Caco-2 (cell line): Measurements from ENCODE around the gene GMPS. TPM values are rescaled to one million over a fixed set of nuclear protein-coding genes. Genes with fewer than 3 reads are reported as not detected.

ENCODE experiments used
- BruUV-seq: library from RNA; stranded (reverse); fragments of 400-500 nt; replicated peaks from 2 replicates; lab custom pipeline; 2021; lab: Mats Ljungman, UMichigan
- CTCF ChIA-PET: fragments of 300-600 bp; sonication (Branson Sonifier 250); formaldehyde crosslinking; loops from one replicate; lab custom pipeline; 2022; ENCODE audit warnings: antibody characterized with exemption; lab: Charles Lee
- POLR2A ChIA-PET: fragments of 300-600 bp; sonication (Branson Sonifier 250); formaldehyde crosslinking; loops from one replicate; lab custom pipeline; 2022; ENCODE audit warnings: antibody characterized with exemption; lab: Charles Lee
- DNase-seq, 2 experiments: peaks; one replicate each; pipeline versions ENCODE4 v3.0.0 to v3.0.0-alpha.2; 2020 to 2022
- H3K27me3 ChIP-seq: replicated peaks from 2 replicates; pipeline ENCODE4 v1.6.0; 2011; ENCODE audit warnings: low read length; ENCODE audit not compliant: control insufficient read depth, insufficient read depth
- H3K36me3 ChIP-seq: 2 replicates; pipeline ENCODE4 v1.5.1; 2011; ENCODE audit warnings: low read length; ENCODE audit not compliant: control insufficient read depth, insufficient read depth
- H3K4me1 ChIP-seq: fragments of 250-450 bp; sonication (Bioruptor Pico); 2 replicates; pipeline ENCODE4 v1.5.1; 2020; ENCODE audit warnings: mild to moderate bottlenecking
- H3K4me3 ChIP-seq: 2 replicates; pipeline ENCODE4 v1.5.1; 2011; ENCODE audit warnings: low read depth, mild to moderate bottlenecking, control low read depth, low read length
- H3K9me3 ChIP-seq: fragments of 250-450 bp; sonication (Bioruptor Pico); 2 replicates; pipeline ENCODE4 v1.5.1; 2020; ENCODE audit warnings: mild to moderate bottlenecking, moderate library complexity
- H3K27ac Mint-ChIP-seq: one replicate; pipeline ENCODE4 v1.8.0; 2022; ENCODE audit warnings: mixed read lengths; ENCODE audit not compliant: unreplicated experiment
- H3K27me3 Mint-ChIP-seq: one replicate; pipeline ENCODE4 v1.8.0; 2022; ENCODE audit warnings: mixed read lengths; ENCODE audit not compliant: insufficient read depth, unreplicated experiment
- H3K36me3 Mint-ChIP-seq: one replicate; pipeline ENCODE4 v1.8.0; 2022; ENCODE audit warnings: mild to moderate bottlenecking, mixed read lengths; ENCODE audit not compliant: insufficient read depth, unreplicated experiment
- H3K4me1 Mint-ChIP-seq: one replicate; pipeline ENCODE4 v1.8.0; 2022; ENCODE audit warnings: low read depth, mixed read lengths; ENCODE audit not compliant: unreplicated experiment
- H3K4me3 Mint-ChIP-seq: one replicate; pipeline ENCODE4 v1.8.0; 2022; ENCODE audit warnings: mild to moderate bottlenecking, moderate library complexity, mixed read lengths; ENCODE audit not compliant: unreplicated experiment
- H3K9me3 Mint-ChIP-seq: one replicate; pipeline ENCODE4 v1.8.0; 2022; ENCODE audit warnings: mixed read lengths; ENCODE audit not compliant: unreplicated experiment
- CTCF ChIP-seq, 2 experiments: fragments of 200-600 bp in 1 of 2; IDR thresholded peaks; 1 replicate in 1 of 2; 2 replicates in 1 of 2; pipeline versions ENCODE4 v1.5.1 to v1.8.0; 2011 to 2022; ENCODE audit warnings: antibody characterized with exemption in 1 of 2, control low read depth in 1 of 2, inconsistent platforms in 1 of 2, low read depth in 1 of 2, low read length in 1 of 2, mild to moderate bottlenecking in 1 of 2, moderate library complexity in 1 of 2; ENCODE audit not compliant: insufficient read depth in 1 of 2, severe bottlenecking in 1 of 2, unreplicated experiment in 1 of 2
- intact Hi-C: fragments of 100-400 bp; cut with micrococcal nuclease; formaldehyde crosslinking; loops from one replicate; pipeline ENCODE4 v1.10.0; 2022; ENCODE audit not compliant: unreplicated experiment
- total RNA-seq: library from RNA; stranded (reverse); gene quantifications from 2 replicates; pipeline ENCODE4 v1.2.3, GENCODE V29; 2022

GMPS gene
- total RNA-seq, 1 experiment from 2014 or later = 102 TPM

- TF ChIP-seq CTCF (IDR thresholded peaks at IDR 0.05; ENCODE audit: insufficient read depth in 1 of 2, low read depth in 1 of 2, low read length in 1 of 2, severe bottlenecking in 1 of 2, unreplicated experiment in 1 of 2) = no peak
- CTCF ChIA-PET = no interaction called here
- POLR2A ChIA-PET = no interaction called here
- H3K4me3 Mint-ChIP-seq = no peak overlapping the region
- no peaks in the 10 kb centered on the region for H3K4me1 Mint-ChIP-seq
- intact Hi-C loops = no loop called here
- H3K27me3 Mint-ChIP-seq = no peaks in the 10 kb centered on the region
- H3K9me3 Mint-ChIP-seq = no peaks in the 10 kb centered on the region
- no peaks in the 10 kb centered on the region for H3K27me3 ChIP-seq
- no peak for DNase-seq
- H3K4me3 ChIP-seq = no peak overlapping the region
- peaks cover 10% of the 10 kb centered on the region for H3K36me3 Mint-ChIP-seq
- H3K36me3 ChIP-seq = no peaks in the 10 kb centered on the region
- no peak overlapping the region for H3K27ac Mint-ChIP-seq
- no peaks in the 10 kb centered on the region for H3K9me3 ChIP-seq
- H3K4me1 ChIP-seq = peaks cover 5% of the 10 kb centered on the region; the same call in 1 of the 2 replicates
- BruUV-seq = no TSS peak
Measured at GRCh38 chr3:155876503-155876902, 6.1 kb downstream of the GMPS start.

DNA sequence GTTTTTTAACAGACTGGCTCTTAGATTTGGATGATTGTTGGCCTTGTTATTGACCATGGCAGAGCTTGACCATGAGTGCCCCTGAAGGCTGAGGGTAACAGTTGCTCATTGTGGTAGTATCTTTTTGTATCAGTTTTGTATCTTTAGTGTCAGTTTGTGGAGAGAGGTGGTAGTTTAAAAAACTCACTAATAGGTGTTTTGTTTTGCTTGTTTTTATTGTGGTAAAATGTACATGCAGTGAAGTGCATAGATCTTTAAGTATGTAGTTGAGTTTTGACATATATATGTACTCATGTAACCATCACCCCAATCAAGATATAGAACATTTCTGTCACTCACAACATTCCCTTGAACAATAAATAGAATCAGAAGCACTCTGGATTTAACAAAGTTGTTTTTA, 9.8 kb downstream of the GMPS start:
- no peak for TF ChIP-seq CTCF (IDR thresholded peaks at IDR 0.05; ENCODE audit: insufficient read depth in 1 of 2, low read depth in 1 of 2, low read length in 1 of 2, severe bottlenecking in 1 of 2, unreplicated experiment in 1 of 2)
- intact Hi-C loops = no loop called here
- CTCF ChIA-PET = no interaction called here
- Mint-ChIP-seq H3K36me3 (peaks cover 7% of the 10 kb centered on the region), H3K4me3 (no peak overlapping the region), H3K4me1 (no peaks in the 10 kb centered on the region), H3K9me3 (no peaks in the 10 kb centered on the region), H3K27me3 (no peaks in the 10 kb centered on the region), H3K27ac (no peak overlapping the region)
- Histone ChIP-seq H3K4me1 (no peaks in the 10 kb centered on the region), H3K4me3 (no peak overlapping the region), H3K27me3 (no peaks in the 10 kb centered on the region), H3K9me3 (no peaks in the 10 kb centered on the region), H3K36me3 (no peaks in the 10 kb centered on the region)
- no TSS peak for BruUV-seq
- POLR2A ChIA-PET = no interaction called here
- no peak for DNase-seq

DNA sequence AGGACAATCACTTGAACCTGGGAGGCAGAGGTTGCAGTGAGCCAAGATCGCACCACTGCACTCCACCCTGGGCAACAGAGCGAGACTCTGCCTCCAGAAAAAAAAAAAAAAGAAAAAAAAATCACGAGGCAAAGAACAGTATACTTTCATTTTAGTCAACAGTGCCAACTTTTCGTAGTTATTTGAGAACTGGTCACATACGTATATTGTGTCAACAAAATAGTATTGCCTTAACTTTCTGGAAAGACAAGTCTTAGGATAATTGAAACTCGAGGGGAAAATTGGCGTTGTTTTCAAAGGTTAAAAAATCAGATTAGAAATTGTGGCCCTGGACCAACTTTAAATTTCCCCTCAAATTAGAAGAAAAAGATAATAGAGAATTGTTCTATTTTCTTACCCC, 13.8 kb downstream of the GMPS start:
- H3K9me3 ChIP-seq = no peaks in the 10 kb centered on the region
- Mint-ChIP-seq H3K4me1 (peaks cover 7% of the 10 kb centered on the region), H3K27me3 (no peaks in the 10 kb centered on the region), H3K27ac (no peak overlapping the region), H3K4me3 (no peak overlapping the region), H3K9me3 (no peaks in the 10 kb centered on the region), H3K36me3 (no peaks in the 10 kb centered on the region)
- CTCF ChIA-PET = no interaction called here
- POLR2A ChIA-PET = no interaction called here
- H3K36me3 ChIP-seq = no peaks in the 10 kb centered on the region
- intact Hi-C loops = no loop called here
- no peak for TF ChIP-seq CTCF (IDR thresholded peaks at IDR 0.05; ENCODE audit: insufficient read depth in 1 of 2, low read depth in 1 of 2, low read length in 1 of 2, severe bottlenecking in 1 of 2, unreplicated experiment in 1 of 2)
- no peaks in the 10 kb centered on the region for H3K4me1 ChIP-seq
- no peaks in the 10 kb centered on the region for H3K27me3 ChIP-seq
- no peak for DNase-seq
- no TSS peak for BruUV-seq
- no peak overlapping the region for H3K4me3 ChIP-seq
